Occipital lobe (tissue), 2 donors: ENCODE results near the gene CRYM. TPM values are rescaled to one million over a fixed set of nuclear protein-coding genes. Genes with fewer than 3 reads are reported as not detected.
"Not testable (repeated sequence)": the region's sequence is repeated elsewhere in the genome, so short reads cannot be mapped to it uniquely, and the experiment has no call there.

Source experiments
- DNase-seq: peaks from one replicate; lab custom pipeline; 2025; lab: John Stamatoyannopoulos, UW
- total RNA-seq: library from RNA; depleted of rRNA; stranded (reverse); fragments of >200 nt; gene quantifications from one replicate; pipeline ENCODE4 v1.2.3, GENCODE V29; 2014

The CRYM gene
- total RNA-seq, 1 donor from 2014 or later = 66.6 TPM

- not testable (repeated sequence) for DNase-seq
Observed at GRCh38 chr16:21248179-21248578, 29.9 kb downstream of the CRYM start.

- no peak for DNase-seq
Observed at GRCh38 chr16:21244518-21245215, 33.4 kb downstream of the CRYM start.

GRCh38 chr16:21242756-21243155 is 35.3 kb downstream of the CRYM start:
- DNase-seq = no peak

- no peak for DNase-seq
Observed at GRCh38 chr16:21239646-21240045, 38.4 kb downstream of the CRYM start.

- DNase-seq = no peak
Observed at GRCh38 chr16:21236831-21237230, 41.3 kb downstream of the CRYM start.

GRCh38 chr16:21235199-21235585 is 42.9 kb downstream of the CRYM start:
- DNase-seq = no peak

GRCh38 chr16:21233521-21234150 is 44.5 kb downstream of the CRYM start, which contains the start of gene ANKS4B:
TSS of gene ANKS4B (plus strand) at chr16:21233699. CDS start at chr16:21233738, 39 bp downstream.
- DNase-seq = no peak

- DNase-seq = no peak
Observed at GRCh38 chr16:21233045-21233520, 45.0 kb downstream of the CRYM start.

- no peak for DNase-seq
Observed at GRCh38 chr16:21228361-21228872, 49.7 kb downstream of the CRYM start.

- no peak for DNase-seq
Observed at GRCh38 chr16:21227866-21228265, 50.2 kb downstream of the CRYM start.

- DNase-seq = no peak
Observed at GRCh38 chr16:21226749-21227148, 51.3 kb downstream of the CRYM start.

- DNase-seq = no peak
Observed at GRCh38 chr16:21224800-21225199, 53.3 kb downstream of the CRYM start.

- no peak for DNase-seq
Observed at GRCh38 chr16:21223787-21224186, 54.3 kb downstream of the CRYM start.

GRCh38 chr16:21222495-21223337 is 55.4 kb downstream of the CRYM start:
- no peak for DNase-seq

GRCh38 chr16:21219551-21219950 is 58.5 kb downstream of the CRYM start:
- DNase-seq = no peak

- DNase-seq = no peak
Observed at GRCh38 chr16:21218153-21218552, 59.9 kb downstream of the CRYM start.

- no peak for DNase-seq
Observed at GRCh38 chr16:21217121-21217520, 61.0 kb downstream of the CRYM start.

- DNase-seq = no peak
Observed at GRCh38 chr16:21214086-21214485, 64.0 kb downstream of the CRYM start.

GRCh38 chr16:21211486-21211885 is 66.6 kb downstream of the CRYM start, which contains the start of gene ZP2:
TSS of gene ZP2 (minus strand) at chr16:21211574. CDS start at chr16:21211547, 27 bp downstream.
- no peak for DNase-seq
